Fibroblast of villous mesenchyme (primary cell): ENCODE results near the gene NGF. TPM values are rescaled to one million over a fixed set of nuclear protein-coding genes. Genes with fewer than 3 reads are reported as not detected.

ENCODE experiments used
- DNase-seq: peaks from one replicate; pipeline ENCODE4 v3.0.0-alpha.2; 2010; ENCODE audit warnings: low read depth
- H3K4me3 ChIP-seq: 2 replicates; pipeline ENCODE4 v1.5.1; 2011; ENCODE audit warnings: low read depth, mild to moderate bottlenecking, low read length
- total RNA-seq: library from RNA; depleted of rRNA; stranded (reverse); fragments of >200 nt; gene quantifications from 2 replicates; pipeline ENCODE4 v1.2.3, GENCODE V29; 2012
- TF ChIP-seq, protein P1 (sequence below): IDR thresholded peaks from 2 replicates; pipeline ENCODE4 v1.5.1; 2012; ENCODE audit warnings: low read depth, mild to moderate bottlenecking, low read length; ENCODE audit not compliant: insufficient read depth

The NGF gene
- total RNA-seq, 1 donor: 0.86 TPM

DNA sequence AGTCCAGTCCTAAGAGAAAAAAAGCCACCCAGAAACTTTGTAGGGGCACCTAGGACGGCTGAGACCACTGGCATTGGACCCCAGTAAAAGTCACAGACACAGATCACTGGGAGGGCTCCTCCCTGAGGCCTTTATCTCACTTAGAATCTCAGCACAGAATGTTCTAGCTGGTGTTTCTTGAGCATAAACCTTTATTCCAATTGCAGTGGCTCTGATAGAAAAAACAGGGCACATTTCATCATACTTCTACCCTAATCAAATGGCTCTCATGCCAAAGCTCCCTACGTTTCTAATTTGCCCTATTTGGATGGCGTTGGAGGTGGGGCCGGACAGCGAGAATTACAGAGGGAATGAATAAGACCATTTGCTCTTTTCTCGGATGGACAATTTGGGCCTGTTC lies 53.8 kb downstream of the NGF start:
- no peak overlapping the region for H3K4me3 ChIP-seq
- TF ChIP-seq, protein P1, sequence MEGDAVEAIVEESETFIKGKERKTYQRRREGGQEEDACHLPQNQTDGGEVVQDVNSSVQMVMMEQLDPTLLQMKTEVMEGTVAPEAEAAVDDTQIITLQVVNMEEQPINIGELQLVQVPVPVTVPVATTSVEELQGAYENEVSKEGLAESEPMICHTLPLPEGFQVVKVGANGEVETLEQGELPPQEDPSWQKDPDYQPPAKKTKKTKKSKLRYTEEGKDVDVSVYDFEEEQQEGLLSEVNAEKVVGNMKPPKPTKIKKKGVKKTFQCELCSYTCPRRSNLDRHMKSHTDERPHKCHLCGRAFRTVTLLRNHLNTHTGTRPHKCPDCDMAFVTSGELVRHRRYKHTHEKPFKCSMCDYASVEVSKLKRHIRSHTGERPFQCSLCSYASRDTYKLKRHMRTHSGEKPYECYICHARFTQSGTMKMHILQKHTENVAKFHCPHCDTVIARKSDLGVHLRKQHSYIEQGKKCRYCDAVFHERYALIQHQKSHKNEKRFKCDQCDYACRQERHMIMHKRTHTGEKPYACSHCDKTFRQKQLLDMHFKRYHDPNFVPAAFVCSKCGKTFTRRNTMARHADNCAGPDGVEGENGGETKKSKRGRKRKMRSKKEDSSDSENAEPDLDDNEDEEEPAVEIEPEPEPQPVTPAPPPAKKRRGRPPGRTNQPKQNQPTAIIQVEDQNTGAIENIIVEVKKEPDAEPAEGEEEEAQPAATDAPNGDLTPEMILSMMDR: no peak
- peak; percentile 35 for DNase-seq

DNA sequence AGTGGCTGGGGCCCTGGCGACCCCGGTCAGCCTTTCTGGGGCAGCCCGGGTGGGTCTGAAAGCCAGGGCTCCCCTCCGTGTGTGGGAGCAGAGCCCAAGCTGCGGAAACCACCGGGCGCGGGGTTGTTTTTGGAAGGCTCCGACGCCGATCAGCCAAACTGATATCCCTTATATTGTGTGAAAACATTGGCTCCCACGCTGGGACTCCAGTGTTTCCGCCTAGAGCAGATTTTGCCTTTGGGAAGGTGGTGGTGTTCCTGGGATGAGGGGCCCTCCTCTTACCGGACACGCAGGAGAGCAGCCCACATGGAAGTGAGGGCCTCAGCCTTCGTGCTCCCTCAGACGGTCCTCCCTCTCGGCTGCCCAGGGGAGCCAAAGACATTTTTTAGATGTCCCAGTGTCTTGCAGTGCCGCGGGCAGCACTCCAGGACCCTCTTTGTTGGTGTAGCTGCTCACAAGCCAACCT lies 54.3 kb downstream of the NGF start:
- no peak overlapping the region for H3K4me3 ChIP-seq
- no peak for DNase-seq
- TF ChIP-seq, protein P1: no peak

DNA sequence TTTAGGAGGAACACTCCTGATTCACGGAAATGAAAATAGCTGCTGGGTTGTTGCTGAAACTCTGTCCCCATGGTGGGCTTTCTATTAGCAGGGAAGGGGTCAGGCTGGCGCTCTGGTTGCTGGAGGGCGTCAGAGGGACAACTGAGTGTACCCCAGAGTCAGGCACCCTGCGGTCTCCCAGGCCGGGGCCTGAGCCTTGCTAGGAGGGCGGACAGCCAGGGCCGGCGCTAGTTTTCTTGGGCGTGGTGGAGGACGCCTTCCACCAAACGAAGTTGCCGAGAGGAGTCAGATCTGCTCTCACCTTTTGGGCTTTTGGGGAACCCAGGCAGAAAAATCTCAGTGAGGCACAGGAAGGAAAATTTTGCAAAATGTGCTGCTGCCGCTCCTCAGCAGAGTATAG lies 54.8 kb downstream of the NGF start:
- TF ChIP-seq, protein P1: no peak
- no peak for DNase-seq
- H3K4me3 ChIP-seq: no peak overlapping the region

DNA sequence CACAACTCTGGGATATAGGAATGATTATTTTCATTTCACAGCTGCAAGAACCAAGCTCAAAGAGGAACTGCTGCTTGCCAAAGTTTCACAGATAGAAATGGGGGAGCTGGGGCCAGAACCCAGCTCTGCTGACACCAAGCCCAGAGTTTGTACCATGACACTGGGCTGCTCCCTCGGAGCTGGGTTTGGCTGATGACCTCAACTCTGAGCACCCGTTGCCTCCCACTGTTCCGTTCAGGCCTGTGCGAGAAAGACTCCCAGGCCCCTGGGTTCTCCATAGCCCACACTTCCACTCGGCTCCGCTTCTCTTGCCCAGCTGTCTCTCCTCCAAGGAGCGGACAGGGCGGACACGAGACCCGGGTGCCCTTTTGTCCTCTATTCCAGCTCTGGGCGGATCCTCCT lies 55.2 kb downstream of the NGF start:
- H3K4me3 ChIP-seq: no peak overlapping the region
- TF ChIP-seq, protein P1: no peak
- DNase-seq: peak; percentile 35

DNA sequence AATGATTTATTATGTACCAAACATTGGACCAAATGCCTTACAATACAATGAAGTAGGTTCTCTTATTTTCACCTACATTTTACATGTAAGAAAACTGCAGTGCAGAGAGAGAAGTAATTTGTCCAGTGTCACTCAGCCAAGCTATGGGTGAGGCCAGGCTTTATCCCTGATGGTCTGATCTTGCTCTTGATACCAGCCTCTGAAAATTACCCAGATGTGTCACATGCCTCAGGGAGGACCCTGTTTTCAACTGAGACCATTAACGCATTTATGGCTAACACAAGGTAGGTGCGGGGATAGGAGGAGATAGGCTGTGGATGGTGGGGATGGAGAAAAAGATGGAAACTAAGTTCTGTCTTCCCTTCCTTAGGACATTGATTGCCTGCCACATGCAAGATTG lies 56.9 kb downstream of the NGF start:
- TF ChIP-seq, protein P1: no peak
- DNase-seq: no peak
- no peak overlapping the region for H3K4me3 ChIP-seq

DNA sequence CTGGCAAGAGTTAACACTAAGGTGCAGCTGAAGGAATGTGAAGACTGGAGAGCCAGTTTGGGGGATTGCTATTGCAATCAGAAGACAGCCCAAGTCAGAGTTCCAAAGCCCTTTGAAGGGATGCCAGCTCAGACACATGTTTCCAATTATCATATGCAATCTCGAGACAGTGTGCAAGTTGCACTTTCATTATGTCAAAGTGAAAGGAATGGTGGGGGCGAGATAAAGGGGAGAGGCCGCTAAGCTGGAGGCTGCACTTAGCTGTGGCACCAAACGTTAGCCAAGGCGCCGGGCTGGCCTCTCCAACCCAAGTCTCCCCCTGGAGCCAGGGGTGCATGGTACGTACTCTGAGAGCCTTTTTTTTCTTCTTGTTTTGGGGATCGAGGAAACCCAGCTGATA lies 58.0 kb downstream of the NGF start:
- TF ChIP-seq, protein P1: no peak
- peak; percentile 83 for DNase-seq
- no peak overlapping the region for H3K4me3 ChIP-seq

DNA sequence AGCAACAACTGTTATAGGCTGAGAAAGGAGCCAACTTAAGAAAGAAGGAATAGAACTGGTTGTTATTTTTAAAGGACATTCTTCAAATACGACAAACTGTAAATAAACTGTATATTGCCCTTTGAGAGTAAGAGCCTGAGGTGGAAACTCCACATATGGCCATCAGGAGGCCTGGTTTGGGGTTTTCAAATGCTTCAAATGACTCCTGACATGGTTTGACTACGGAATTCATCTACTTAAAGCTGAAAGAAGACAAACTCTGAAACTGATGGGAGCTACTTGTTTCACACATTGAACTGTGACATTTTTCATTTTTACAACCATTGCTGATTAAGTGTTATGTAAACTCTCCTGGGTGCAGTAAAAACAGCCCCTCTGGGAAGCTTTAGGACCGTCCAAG lies 59.8 kb downstream of the NGF start:
- TF ChIP-seq, protein P1: no peak
- DNase-seq: peak; percentile 53
- no peak overlapping the region for H3K4me3 ChIP-seq
